K562 (cell line): ENCODE results near the gene METAP2. TPM values are rescaled to one million over a fixed set of nuclear protein-coding genes. Genes with fewer than 3 reads are reported as not detected.

Source experiments
- CBX2 ChIP-seq: fragments of 200-600 bp; sonication (generic); IDR thresholded peaks from one replicate; pipeline ENCODE4 v1.6.1; 2012; ENCODE audit warnings: mild to moderate bottlenecking, low read length, inconsistent platforms; ENCODE audit not compliant: insufficient read depth, poor library complexity, severe bottlenecking
- E2F8 ChIP-seq: fragments of 450-650 bp; IDR thresholded peaks from 2 replicates; pipeline ENCODE4 v1.7.1; 2018; ENCODE audit warnings: mild to moderate bottlenecking, low read depth; ENCODE audit not compliant: partially characterized antibody
- EWSR1 ChIP-seq: fragments of 450-650 bp; IDR thresholded peaks from 2 replicates; pipeline ENCODE4 v1.6.1; 2018; ENCODE audit warnings: borderline replicate concordance, mild to moderate bottlenecking, low read depth, moderate library complexity; ENCODE audit not compliant: partially characterized antibody
- KDM1A ChIP-seq, 2 experiments: fragments of 450-650 bp; IDR thresholded peaks; 2 replicates each; pipeline ENCODE4 v1.6.1; 2016; ENCODE audit warnings: mild to moderate bottlenecking in 2 of 2
- MED1 ChIP-seq: sonication (generic); formaldehyde crosslinking; IDR thresholded peaks from 2 replicates; pipeline ENCODE4 v1.8.1; 2023; ENCODE audit warnings: missing genetic modification reagents, borderline replicate concordance
- NELFE ChIP-seq: IDR thresholded peaks from 2 replicates; pipeline ENCODE4 v1.6.1; 2011; ENCODE audit warnings: mild to moderate bottlenecking; ENCODE audit not compliant: insufficient read depth, insufficient read length
- PHF21A ChIP-seq: fragments of 450-650 bp; IDR thresholded peaks from 2 replicates; pipeline ENCODE4 v1.6.1; 2017; ENCODE audit warnings: low read depth, borderline replicate concordance
- RCOR1 ChIP-seq, 2 experiments: IDR thresholded peaks; 2 replicates each; pipeline ENCODE4 v1.6.1; 2012; ENCODE audit warnings: low read depth in 2 of 2, low read length in 2 of 2, borderline replicate concordance in 1 of 2, improper control_type of control experiment in 1 of 2
- RFX1 ChIP-seq: fragments of 450-650 bp; IDR thresholded peaks from 2 replicates; pipeline ENCODE4 v1.6.1; 2016; ENCODE audit warnings: mild to moderate bottlenecking, moderate library complexity
- SREBF2 ChIP-seq: sonication (generic); formaldehyde crosslinking; IDR thresholded peaks from 2 replicates; pipeline ENCODE4 v1.4.0; 2020; ENCODE audit warnings: mild to moderate bottlenecking, missing genetic modification reagents
- SRF ChIP-seq, 2 experiments: fragments of 250-450, 450-650 bp in 1 of 2; sonication (Bioruptor Pico) in 1 of 2; sonication (generic) in 1 of 2; formaldehyde crosslinking; IDR thresholded peaks; 2 replicates each; pipeline versions ENCODE4 v1.5.0 to v1.5.1; 2020 to 2022; ENCODE audit warnings: mild to moderate bottlenecking in 1 of 2, missing genetic modification reagents in 1 of 2
- TBL1XR1 ChIP-seq, 2 experiments: IDR thresholded peaks; 2 replicates each; pipeline ENCODE4 v1.6.1; 2012; ENCODE audit warnings: improper control_type of control experiment in 2 of 2, low read length in 2 of 2, mild to moderate bottlenecking in 1 of 2
- TFAP4 ChIP-seq: sonication (generic); formaldehyde crosslinking; IDR thresholded peaks from 2 replicates; pipeline ENCODE4 v1.8.0; 2022; ENCODE audit warnings: missing genetic modification reagents, mild to moderate bottlenecking, moderate library complexity, borderline replicate concordance
- U2AF1 ChIP-seq: fragments of 200-400 bp; formaldehyde crosslinking; optimal IDR thresholded peaks from 2 replicates; pipeline ENCODE3; 2017; ENCODE audit warnings: mild to moderate bottlenecking, low read depth, low read length, moderate library complexity
- ZBTB1 ChIP-seq: sonication (generic); formaldehyde crosslinking; IDR thresholded peaks from 2 replicates; pipeline ENCODE4 v1.8.1; 2023; ENCODE audit warnings: missing genetic modification reagents, low read depth, mild to moderate bottlenecking, borderline replicate concordance
- ZFP1 ChIP-seq: fragments of 450-650 bp; formaldehyde crosslinking; IDR thresholded peaks from 2 replicates; pipeline ENCODE4 v1.4.0; 2020; ENCODE audit warnings: mild to moderate bottlenecking, mixed read lengths
- ZFPM2 ChIP-seq: fragments of 250-450 bp; sonication (Bioruptor Pico); IDR thresholded peaks from 2 replicates; pipeline ENCODE4 v1.5.1; 2022; ENCODE audit warnings: mild to moderate bottlenecking
- ZKSCAN3 ChIP-seq: fragments of 250-450 bp; sonication (Bioruptor Pico); IDR thresholded peaks from 2 replicates; pipeline ENCODE4 v1.4.0; 2020
- ZNF263 ChIP-seq: sonication (generic); formaldehyde crosslinking; IDR thresholded peaks from 2 replicates; pipeline ENCODE4 v1.8.0; 2022; ENCODE audit warnings: mild to moderate bottlenecking, missing genetic modification reagents, borderline replicate concordance
- ZNF584 ChIP-seq: fragments of 200-800 bp; sonication (Bioruptor generic); IDR thresholded peaks from 2 replicates; pipeline ENCODE4 v1.6.1; 2016; ENCODE audit warnings: low read depth, mild to moderate bottlenecking, missing genetic modification characterization, missing compliant biosample characterization
- polyA plus RNA-seq, 8 experiments: library from polyadenylated mRNA; depleted of rRNA in 4 of 8; stranded (reverse) in 5 of 8; unstranded in 3 of 8; fragments of >200 nt; fragmentation: Nextera tagmentation in 2 of 8; fragmentation: Illumina TruSeq in 1 of 8; extraction: Ambion mirVana in 2 of 8; extraction: Trizol in 1 of 8; gene quantifications; 2 replicates each; pipeline versions ENCODE4 v1.2.1 to v1.2.3, GENCODE V29; 2011 to 2014; ENCODE audit warnings: inconsistent platforms in 1 of 8, missing spikeins in 1 of 8
- total RNA-seq, 7 experiments: library from RNA; depleted of rRNA in 6 of 7; stranded (reverse); fragments of >200 nt in 6 of 7; fragmentation: Illumina TruSeq in 2 of 7; extraction: Trizol in 2 of 7; gene quantifications; 2 replicates each; pipeline versions ENCODE4 v1.2.1 to v1.2.3, GENCODE V29; 2011 to 2021; ENCODE audit warnings: low replicate concordance in 1 of 7
- TF ChIP-seq, protein P1 (sequence below): IDR thresholded peaks from 2 replicates; pipeline ENCODE4 v1.6.1; 2011; ENCODE audit not compliant: insufficient read length; ENCODE audit errors: extremely low read depth

Gene METAP2
- total and polyA plus RNA-seq, 9 of the 15 experiments (the other 6 are each of a cell fraction or from before 2014, with no cell fraction given), result 75.5 to 205 (median 164) TPM

GRCh38 chr12:95473884-95474659, at the start of gene METAP2 (continued):
- TF ChIP-seq E2F8 (no peak), ZFPM2 (CRISPR knock-in tag) (no peak), PHF21A (0 out of 2 replicates have a peak, but pooled peaks have one; percentile 21), ZFP1 (CRISPR knock-in tag) (no peak), SREBF2 (no peak), ZNF584 (CRISPR knock-in tag) (no peak), ZBTB1 (CRISPR knock-in tag) (no peak), RFX1 (no peak), RCOR1 (IDR thresholded peaks at IDR 0.05; ENCODE audit: borderline replicate concordance in 1 of 2, low read depth in 2 of 2, low read length in 2 of 2) (no peak; a peak in 1 of 4 replicates), KDM1A (IDR thresholded peaks at IDR 0.05) (no peak), MED1 (CRISPR knock-in tag) (no peak), ZNF263 (peak; percentile 62; the same call in 1 of the 2 replicates), U2AF1 (no peak), TFAP4 (peak; percentile 96), EWSR1 (no peak), SRF (CRISPR knock-in tag; IDR thresholded peaks at IDR 0.05) (peak in 1 of 2 experiments; percentile 54; a peak in 1 of 4 replicates), CBX2 (no peak), NELFE (no peak), TBL1XR1 (IDR thresholded peaks at IDR 0.05; ENCODE audit: low read length in 2 of 2) (peak in 1 of 2 experiments; percentile 31; a peak in 1 of 4 replicates), ZKSCAN3 (CRISPR knock-in tag) (no peak)
- TF ChIP-seq, protein P1, sequence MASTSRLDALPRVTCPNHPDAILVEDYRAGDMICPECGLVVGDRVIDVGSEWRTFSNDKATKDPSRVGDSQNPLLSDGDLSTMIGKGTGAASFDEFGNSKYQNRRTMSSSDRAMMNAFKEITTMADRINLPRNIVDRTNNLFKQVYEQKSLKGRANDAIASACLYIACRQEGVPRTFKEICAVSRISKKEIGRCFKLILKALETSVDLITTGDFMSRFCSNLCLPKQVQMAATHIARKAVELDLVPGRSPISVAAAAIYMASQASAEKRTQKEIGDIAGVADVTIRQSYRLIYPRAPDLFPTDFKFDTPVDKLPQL, result peak; percentile 30
